Omental fat pad (tissue), 4 donors: ENCODE results near the gene SRI. TPM values are rescaled to one million over a fixed set of nuclear protein-coding genes. Genes with fewer than 3 reads are reported as not detected.

Source experiments
- ATAC-seq: fragments of 150-250 bp; one replicate; pipeline ENCODE4 v1.9.1; 2016; ENCODE audit warnings: mild to moderate bottlenecking, moderate library complexity; ENCODE audit not compliant: low FRiP score
- DNase-seq: peaks from one replicate; pipeline ENCODE4 v3.0.0-alpha.2; 2019; ENCODE audit warnings: low spot score
- CTCF ChIP-seq, 3 donors: fragments of 450-650 bp; IDR thresholded peaks; one replicate each; pipeline ENCODE4 v1.5.1; 2016 to 2017; ENCODE audit warnings: antibody characterized with exemption in 3 of 3, mild to moderate bottlenecking in 3 of 3, moderate library complexity in 2 of 3
- total RNA-seq, 4 donors: library from RNA; depleted of rRNA; stranded (reverse); fragments of >200 nt; gene quantifications; one replicate each; pipeline ENCODE4 v1.1.0, GENCODE V29; 2016

The SRI gene
- total RNA-seq, 4 donors from 2014 or later: 67.5 to 102 (median 73.1) TPM

GRCh38 chr7:88243345-88243909 is 23.6 kb upstream of the SRI start:
- ATAC-seq (peak; percentile 64), DNase-seq (no peak)
- peak in 1 of 3 donors; percentile 49 for TF ChIP-seq CTCF (IDR thresholded peaks at IDR 0.05)

- no peak for TF ChIP-seq CTCF (IDR thresholded peaks at IDR 0.05)
- no peak for ATAC-seq
- DNase-seq: no peak
These were observed 20.0 kb upstream of the SRI start for GRCh38 chr7:88239852-88240251.

- DNase-seq (no peak), ATAC-seq (no peak)
- TF ChIP-seq CTCF (IDR thresholded peaks at IDR 0.05): no peak
These were observed 14.0 kb upstream of the SRI start for GRCh38 chr7:88233828-88234227.

- no peak for TF ChIP-seq CTCF (IDR thresholded peaks at IDR 0.05)
- DNase-seq (no peak), ATAC-seq (no peak)
These were observed 10.8 kb upstream of the SRI start for GRCh38 chr7:88230646-88231045.

- no peak for ATAC-seq
- no peak for DNase-seq
- no peak for TF ChIP-seq CTCF (IDR thresholded peaks at IDR 0.05)
These were observed 9.6 kb upstream of the SRI start for GRCh38 chr7:88229302-88229995.

GRCh38 chr7:88226886-88227516 is 7.2 kb upstream of the SRI start:
- ATAC-seq: peak; percentile 87
- no peak for TF ChIP-seq CTCF (IDR thresholded peaks at IDR 0.05)
- no peak for DNase-seq

- TF ChIP-seq CTCF (IDR thresholded peaks at IDR 0.05): no peak
- ATAC-seq (no peak), DNase-seq (no peak)
These were observed 6.4 kb upstream of the SRI start for GRCh38 chr7:88226201-88226600.
